Epidermal melanocyte (primary cell): ENCODE results near the gene KIF1A.
"Not testable (repeated sequence)": the region's sequence is repeated elsewhere in the genome, so short reads cannot be mapped to it uniquely, and the experiment has no call there.

ENCODE experiments used
- DNase-seq: peaks from one replicate; pipeline ENCODE4 v3.0.0; 2011; ENCODE audit warnings: low spot score; ENCODE audit not compliant: insufficient read length

The KIF1A gene

DNA sequence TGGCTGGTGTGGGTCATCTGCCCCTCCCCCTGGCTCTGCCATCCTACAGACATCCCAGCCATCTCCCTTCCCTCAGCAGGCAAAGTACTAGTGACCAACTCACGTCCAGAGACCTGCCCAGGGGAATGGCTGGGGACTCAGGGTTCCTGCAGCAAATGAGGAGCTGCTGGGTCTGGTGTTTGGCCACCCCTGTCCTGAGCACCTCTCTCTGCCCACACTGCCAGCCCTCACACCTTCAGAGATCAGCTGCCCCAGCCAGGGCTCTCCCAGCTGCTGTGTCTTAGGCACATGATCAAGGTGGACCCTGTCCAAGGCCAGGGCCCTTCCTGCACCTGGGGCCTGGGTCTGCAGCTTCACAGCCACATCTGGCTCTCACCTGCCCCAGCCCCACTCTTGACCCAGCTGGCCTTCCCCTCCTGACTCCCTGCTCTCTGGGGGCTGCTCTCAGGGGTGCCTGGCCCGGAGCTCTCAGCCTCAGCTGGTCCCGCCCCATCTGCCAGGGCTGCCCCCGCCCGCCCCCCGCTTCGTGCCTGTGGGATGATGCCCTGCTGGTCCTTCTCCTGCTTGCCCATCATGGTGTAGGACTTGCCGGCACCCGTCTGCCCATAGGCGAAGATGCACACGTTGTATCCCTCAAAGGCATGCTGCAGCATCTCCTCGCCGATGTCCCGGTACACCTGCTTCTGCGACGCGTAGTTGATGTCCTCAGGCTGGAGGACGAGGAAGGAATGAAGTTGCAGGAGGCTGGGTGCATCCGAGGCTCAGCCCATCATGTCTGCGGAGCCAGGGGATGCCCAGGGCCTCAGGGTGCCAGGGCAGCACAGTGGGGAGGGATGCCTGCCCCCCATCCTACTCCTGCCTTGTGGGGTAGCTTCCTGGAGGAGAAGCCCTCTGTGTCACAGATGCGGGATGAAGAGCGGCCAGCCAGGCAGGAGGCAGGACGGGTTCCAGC is 32.2 kb downstream of the KIF1A start:
- no peak for DNase-seq

- no peak for DNase-seq
These were observed 33.1 kb downstream of the KIF1A start for GRCh38 chr2:240786871-240787311.

DNA sequence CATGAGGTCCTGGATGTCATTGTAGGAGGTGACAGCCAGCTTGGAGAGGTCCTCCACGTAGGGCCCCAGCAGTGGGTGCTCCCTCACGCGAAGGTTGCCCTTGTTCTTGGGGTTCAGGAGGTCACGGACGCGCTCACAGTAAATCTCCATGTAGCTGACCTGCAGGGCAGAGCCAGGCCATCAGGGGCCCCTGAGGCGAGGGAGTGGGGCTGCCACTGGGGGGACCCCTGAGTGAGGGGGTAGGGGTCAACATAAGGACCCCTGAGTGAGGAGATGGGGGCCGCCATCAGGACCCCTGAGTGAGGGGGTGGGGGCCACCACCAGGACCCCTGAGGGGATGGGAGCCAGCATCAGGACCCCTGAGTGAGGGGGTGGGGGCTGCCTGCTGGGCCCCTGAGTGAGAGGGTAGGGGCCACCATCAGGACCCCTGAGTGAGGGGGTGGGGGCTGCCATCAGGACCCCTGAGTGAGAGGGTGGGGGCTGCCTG is 33.6 kb downstream of the KIF1A start:
- no peak for DNase-seq

DNA sequence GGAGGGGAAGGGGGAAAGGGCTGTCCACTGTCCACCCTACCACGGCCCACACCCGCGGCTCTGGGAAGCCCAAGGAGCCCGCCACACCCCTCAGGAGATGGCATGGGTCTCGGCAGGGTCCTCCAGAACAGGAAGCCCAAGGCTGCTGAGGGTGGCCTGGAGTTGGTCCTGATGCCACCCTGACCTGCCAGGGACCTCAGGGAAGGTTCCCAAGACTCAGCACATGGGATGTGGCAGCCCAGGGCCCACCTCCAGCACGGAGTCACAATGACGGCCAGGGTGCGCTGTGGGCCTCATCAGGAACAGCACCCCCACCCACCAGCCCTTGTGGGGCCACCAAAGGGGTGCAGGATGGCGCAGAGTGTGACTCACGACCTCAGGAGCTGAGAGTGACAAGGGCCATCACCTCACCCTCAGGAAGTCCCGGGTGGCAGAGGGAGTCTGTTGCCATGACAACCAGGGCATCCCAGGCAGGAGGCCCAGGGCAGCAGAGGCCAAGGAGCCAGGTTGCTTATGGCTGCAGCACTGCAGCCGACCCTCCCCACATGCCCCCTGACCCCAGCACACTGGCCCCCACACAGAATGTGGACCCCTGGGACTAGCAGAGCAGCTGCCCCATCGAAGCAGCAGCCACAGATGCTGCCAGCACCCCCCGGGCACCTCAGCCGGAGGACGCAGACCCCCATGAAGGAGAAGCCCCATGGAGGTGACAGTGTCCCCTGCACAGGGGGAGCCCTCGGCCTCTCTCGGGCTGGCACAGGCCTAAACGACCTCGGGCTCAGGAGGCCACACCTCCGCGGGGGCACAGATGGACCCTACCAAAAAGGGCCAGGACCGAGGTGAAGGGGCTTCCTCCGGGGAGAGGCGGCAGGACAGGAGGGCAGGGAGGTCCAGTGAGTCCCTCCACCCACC is 34.3 kb downstream of the KIF1A start:
- no peak for DNase-seq

DNA sequence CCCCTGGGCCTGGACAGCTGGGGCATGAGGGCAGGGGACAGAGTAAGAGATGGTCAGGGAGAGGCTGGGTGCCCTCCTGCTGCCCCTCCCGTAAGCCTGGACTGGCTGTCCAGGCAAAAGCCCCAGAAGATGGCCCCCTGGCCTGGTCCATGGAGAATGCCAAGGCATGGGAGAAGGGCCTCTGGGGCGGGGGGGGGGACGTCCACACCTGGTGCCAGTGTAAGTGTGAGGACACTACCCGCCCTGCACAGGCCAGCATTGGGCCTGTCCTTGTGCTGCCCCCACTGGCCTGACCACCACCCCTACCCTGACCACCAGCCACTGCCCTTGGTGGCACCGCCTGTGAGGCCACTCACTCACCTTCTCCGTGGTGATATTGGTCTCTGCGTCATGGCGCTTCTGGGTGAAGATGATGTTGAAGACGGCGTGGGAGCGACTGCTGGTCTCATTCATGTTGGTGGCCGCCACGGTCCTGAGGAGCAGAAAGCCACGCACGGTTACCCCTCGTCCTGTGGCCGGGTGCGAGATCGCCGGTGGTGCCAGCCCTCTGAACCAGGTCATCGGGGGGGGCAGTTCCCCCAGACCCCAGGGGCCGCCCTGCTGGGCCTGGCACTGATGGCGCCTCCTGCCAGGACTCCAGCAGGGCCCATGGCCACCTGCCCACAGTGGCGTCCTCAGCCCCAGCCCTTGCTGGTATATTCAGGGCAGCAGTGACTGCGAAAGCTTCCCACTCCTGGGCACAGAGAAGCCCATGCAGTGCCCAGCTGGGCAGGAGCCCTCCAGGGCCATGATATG is 35.2 kb downstream of the KIF1A start:
- DNase-seq, result no peak

GRCh38 chr2:240783819-240784621 is 36.0 kb downstream of the KIF1A start:
- DNase-seq, result no peak

DNA sequence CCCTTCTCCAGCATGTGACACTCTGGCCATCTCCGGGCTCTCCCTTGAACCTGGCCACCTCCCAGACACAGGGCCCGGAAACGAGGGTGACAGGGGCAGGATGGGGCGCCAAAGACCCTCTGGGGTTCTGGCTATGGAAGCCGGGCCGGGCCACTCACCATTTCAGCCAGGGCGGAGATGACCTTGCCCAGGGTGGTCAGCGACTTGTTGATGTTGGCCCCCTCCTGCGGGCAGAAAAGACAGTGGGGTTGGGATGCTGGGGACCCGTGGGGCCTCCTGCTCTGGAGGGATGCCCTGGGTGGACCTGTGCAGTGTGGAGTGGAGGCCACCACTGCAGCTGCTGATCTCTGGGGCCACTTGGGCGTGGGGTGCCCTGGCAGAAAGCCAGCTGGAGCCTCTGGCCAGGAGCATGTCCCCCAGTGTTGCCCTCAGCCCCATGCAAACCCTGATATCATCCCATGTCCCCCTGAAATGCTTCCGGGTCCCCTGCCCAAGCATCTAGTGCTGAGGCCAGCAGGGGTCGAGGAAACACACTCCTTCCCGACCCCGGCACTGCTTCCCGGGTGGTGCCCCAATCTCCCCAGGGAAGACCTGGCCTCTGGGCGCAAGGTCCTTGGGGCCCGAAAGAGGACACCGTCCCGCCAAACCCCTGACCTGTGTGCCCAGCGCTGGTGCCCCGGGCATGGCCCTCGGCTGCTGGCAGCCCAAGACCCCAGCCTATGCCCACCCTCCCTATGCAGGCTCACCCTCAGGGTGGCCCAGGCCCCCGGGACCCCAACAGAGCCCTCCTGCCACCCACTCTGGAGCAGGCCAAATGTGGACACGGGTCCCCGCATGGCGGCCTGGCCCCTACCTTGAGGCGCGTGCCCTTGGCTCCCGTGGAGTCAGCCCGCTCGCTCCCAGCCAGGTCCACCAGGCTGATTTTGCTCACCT is 36.9 kb downstream of the KIF1A start:
- no peak for DNase-seq

DNA sequence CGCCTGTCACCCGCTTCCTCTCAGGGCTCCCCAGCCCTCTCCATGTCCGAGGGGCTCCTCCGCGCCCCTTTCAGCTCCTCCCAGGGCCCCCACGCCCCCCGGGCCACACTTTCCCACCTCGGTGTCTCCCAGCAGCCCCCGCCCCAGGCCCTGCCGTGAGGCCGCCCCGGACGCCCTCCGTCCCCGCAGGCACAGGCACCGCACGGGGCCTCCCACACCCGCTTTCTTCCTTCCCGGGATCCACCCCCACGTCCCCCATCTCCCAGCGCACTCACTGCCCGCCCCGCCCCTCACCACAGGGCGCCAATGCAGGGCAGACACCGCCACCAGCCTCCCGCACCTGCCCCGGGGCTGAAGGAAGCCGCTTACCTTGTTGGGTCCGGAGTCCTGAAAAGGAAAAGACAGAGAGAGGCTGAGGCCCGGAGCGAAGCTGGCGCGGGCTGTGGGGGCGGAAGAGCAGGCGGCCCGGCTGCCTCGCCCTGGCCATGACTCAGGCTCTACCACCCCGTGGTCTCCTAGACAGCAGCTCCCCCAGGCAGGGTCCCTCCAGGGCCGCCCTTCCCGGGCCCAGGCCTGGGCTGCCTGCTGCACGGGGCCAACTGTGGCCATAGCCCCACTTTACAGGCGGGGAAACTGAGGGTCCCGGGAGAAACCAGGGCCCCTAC is 37.7 kb downstream of the KIF1A start:
- DNase-seq, result no peak

- no peak for DNase-seq
These were observed 38.4 kb downstream of the KIF1A start for GRCh38 chr2:240781471-240782220.

GRCh38 chr2:240780023-240780700 is 39.9 kb downstream of the KIF1A start:
- DNase-seq, result no peak

- DNase-seq, result not testable (repeated sequence)
These were observed 40.7 kb downstream of the KIF1A start for GRCh38 chr2:240779250-240779832.

GRCh38 chr2:240778426-240778825 is 41.6 kb downstream of the KIF1A start:
- no peak for DNase-seq

GRCh38 chr2:240777456-240778212 is 42.4 kb downstream of the KIF1A start:
- DNase-seq, result no peak

GRCh38 chr2:240775905-240776304 is 44.1 kb downstream of the KIF1A start:
- no peak for DNase-seq

DNA sequence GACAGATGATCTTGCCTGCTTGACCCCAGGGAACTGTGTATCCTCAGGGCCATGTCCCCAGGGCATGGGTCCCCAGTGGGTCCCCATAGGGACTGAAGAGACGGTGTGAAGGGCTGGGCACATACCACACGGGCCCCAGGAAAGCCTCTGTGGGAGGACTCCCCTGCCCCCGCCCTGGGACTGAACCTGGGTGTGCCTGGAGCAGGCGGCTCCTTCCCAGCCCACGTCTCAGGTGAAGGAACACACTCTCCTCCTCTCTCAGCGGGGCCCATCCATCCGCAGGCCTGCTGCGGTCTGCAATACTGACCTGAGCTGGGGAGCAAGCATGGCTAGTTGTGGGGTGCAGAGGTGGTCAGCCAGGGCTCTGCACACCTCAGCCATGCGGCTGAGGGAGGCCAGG is 45.2 kb downstream of the KIF1A start:
- no peak for DNase-seq

GRCh38 chr2:240769096-240769495 is 50.9 kb downstream of the KIF1A start:
- DNase-seq, result no peak
